GM08714 (cell line): Measurements from ENCODE around the gene MAIP1.
A peak's percentile ranks its signal among the peaks of the same experiment; 100 is the strongest.

Source experiments
- H3K4me3 ChIP-seq: fragments of 200-500 bp; sonication (Bioruptor generic); 2 replicates; pipeline ENCODE4 v1.5.1; 2014; ENCODE audit warnings: mild to moderate bottlenecking, low read length, inconsistent platforms
- ZNF274 ChIP-seq: IDR thresholded peaks from 2 replicates; pipeline ENCODE4 v1.6.1; 2012; ENCODE audit warnings: mild to moderate bottlenecking, low read depth, low read length

MAIP1 gene

DNA sequence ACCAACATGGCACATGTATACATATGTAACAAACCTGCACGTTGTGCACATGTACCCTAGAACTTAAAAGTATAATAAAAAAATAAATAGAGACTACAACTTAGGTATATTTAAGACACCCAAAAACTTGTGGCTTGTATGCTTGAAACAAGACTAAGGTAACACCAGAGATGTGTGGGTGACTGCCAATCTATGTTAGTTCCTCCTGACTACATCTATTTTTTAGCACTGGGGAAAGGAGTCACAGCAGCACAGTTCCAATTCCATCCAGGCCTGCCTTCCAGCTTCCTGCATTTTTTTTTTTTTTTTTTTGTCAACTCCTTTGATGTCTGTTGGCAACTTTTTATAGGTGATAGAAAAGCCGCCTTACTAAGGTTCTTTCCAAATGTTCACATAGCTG, 26.1 kb upstream of the MAIP1 start:
- no peak for TF ChIP-seq ZNF274
- no peak overlapping the region for H3K4me3 ChIP-seq

DNA sequence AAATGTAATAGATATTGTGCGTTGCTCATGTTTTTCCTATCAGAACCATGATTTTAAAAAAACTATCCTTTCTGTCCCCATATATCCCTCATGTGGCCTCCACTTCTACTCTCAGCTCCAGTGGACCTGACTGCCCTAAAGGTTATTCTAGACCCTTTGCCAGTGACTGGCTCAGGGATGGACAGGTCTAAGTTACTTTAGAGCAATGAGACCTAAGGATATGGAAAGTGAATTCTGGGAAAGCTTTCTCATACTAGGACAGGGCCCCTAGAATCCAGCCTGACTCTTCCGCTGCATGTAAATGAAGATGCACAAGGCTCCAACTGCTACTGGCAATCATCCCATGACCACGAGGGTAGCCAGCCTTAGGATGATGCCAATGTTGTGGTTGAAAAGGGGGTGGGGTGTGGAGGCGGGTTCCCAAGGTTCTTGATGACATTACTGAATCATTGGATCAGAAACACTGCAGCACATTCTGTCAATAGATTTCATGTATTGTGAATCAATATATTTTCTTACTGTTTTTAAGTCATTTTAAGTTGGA, 23.0 kb upstream of the MAIP1 start:
- no peak overlapping the region for H3K4me3 ChIP-seq
- no peak for TF ChIP-seq ZNF274

DNA sequence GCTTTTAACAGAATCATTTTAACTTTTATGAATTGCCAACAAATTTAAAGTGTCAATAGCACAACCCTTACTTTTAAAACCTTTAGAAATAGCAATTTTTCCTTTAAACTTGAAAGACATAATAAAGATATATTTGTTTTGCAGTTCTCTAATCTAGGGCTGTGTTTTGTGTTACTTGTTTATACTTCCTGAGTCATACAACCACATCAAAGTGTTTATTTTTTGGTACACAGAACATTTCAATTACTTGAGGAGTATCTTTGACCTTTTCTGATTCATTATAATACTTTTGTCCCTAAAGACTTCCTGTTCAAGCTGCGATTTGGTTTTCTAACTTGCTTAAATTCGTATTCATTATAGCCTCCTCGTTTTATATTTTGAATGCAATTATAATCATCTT, 21.9 kb upstream of the MAIP1 start:
- H3K4me3 ChIP-seq, result no peak overlapping the region
- TF ChIP-seq ZNF274, result no peak

DNA sequence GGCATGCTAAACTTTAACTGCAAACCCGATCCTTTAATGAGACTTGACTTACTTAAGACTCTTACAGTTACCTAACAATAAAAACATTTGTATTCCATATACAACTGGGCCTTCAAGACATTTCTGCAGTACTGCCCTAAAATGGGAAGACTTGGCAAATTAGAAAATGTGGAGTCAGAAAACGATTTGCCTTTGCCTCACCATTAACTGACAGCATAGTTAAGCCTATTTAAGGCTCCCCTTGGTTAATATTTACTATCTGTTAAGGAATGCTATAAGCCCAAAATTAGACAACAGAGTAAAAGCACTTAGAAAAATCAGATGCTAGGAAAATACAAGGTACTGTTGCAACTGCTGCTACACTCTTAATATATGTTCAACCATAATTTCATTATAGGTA, 18.8 kb upstream of the MAIP1 start:
- no peak for TF ChIP-seq ZNF274
- no peak overlapping the region for H3K4me3 ChIP-seq

DNA sequence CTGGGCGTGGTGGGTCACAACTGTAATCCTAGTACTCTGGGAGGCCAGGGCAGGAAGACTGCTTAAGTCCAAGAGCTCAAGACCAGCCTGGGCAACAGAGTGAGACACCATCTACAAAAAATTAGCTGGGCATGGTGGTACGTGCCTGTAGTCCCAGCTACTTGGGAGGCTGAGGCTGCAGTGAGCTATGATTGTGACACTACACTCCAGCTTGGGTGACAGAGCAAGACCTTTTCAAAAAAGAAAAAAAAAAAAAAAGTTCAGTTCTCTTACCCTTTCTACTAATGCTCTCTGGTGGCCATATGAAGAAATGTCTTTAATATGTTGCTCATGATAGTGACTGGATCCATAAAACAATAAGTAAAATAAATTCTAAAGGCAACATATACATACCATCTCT, 15.0 kb upstream of the MAIP1 start:
- no peak overlapping the region for H3K4me3 ChIP-seq
- TF ChIP-seq ZNF274, result no peak

DNA sequence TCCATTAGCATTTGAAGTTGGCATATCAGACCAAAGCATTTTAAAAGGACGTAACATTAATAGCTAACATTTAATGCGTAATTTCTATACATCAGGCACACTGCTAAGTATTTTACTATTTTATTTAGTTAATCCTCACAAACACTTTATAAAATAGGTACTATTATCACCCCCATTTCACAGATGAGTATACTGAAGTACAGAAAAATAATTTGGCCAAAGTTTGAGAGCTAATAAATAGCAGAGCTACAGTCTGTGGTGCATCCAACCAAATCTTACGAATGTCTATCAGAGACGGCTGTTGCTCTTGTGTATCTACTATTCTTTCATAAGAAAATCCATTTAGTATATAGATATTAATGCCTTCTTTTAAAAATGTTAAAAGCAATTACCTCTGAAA, 12.0 kb upstream of the MAIP1 start:
- TF ChIP-seq ZNF274, result no peak
- H3K4me3 ChIP-seq, result no peak overlapping the region

DNA sequence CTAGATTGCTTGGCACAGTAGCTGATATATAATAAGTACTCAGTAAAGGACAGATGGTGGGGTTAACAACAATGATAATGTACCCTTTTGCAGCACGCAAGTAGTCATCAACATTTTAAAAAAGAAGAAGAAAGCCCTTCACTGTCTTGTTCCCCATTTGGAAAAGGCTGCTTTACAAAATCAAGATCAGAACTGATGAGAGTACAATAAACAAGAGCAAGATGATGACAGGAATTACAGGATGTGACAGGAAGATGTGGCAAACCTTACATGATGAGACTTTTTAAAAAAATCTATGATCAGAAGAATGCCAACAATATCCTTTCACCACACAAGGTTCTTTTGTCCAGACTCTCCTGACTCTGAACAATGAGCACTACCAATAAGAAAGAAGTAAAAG, 9.2 kb upstream of the MAIP1 start:
- TF ChIP-seq ZNF274, result no peak
- no peak overlapping the region for H3K4me3 ChIP-seq

DNA sequence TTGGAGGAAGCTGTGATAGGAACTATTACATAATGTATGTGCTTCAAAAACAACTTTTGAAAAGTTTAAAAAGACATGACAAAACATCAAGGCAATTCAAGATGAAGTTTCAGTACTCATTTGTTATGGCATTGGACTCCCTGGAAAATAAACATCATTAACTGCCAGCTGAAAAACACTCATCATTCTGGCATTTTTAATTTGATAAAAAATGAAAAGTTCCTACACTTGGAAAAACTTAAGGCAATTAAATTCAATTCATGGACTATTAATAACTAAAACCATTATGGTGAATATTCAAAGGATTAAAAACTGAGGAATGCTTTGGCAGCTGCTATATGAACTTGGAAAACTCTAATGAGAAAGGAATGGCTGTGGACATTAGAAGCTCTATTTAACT, 8.5 kb upstream of the MAIP1 start:
- H3K4me3 ChIP-seq, result no peak overlapping the region
- no peak for TF ChIP-seq ZNF274

DNA sequence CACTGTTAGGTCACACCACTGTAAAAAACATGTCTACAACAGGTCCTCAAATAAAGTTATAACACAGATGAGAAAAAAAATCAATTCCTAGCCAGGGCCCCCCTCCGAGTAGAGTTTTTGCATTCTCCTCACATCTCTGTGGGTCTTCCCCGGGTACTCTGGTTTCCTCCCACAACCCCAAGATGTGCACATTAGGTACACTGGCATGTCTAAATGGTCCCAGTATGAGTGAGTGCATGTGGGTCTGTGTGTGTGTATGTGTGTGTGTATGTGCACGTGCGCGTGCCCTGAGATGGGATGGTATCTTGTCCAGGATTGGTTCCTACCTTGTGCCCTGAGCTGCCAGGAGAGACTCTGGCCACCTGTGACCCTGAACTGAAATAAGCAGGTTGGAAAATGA, 5.0 kb upstream of the MAIP1 start:
- no peak for TF ChIP-seq ZNF274
- no peak overlapping the region for H3K4me3 ChIP-seq

DNA sequence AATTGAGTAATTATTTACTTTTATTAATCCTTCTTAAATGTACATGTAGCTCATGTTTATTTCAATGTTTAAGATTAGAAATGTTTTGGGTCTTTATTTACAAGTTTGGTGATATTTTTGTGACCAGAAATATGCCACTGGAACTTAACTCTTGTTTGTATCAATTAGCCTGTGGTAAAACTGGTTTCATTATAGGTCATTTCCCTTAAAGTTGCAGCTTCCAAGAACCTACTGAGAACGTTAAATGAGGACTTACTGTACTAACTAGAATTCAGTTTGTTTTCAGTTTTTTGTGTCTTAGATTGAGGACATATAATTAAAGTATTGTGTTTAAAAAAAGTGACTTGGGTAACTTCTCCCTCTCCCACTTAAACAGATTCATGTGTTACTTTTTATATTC, 4.4 kb upstream of the MAIP1 start:
- TF ChIP-seq ZNF274, result no peak
- no peak overlapping the region for H3K4me3 ChIP-seq

DNA sequence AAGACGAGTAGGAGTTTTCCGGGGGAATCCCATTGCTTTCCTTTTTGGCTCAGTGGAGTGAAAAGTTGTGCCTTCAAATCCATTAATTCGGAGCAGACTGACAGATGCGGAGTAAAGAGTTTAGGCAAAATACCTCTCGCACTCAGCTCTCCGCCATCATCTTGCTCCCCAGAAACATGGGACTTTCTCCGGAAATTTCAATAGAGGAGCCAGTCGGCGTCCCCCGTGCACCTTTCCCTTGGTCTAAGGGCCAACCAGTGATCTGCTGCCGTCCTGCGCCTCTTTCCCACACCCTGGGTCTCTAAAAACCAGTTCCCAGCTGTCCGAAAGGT, 409 bp upstream of the MAIP1 start:
- TF ChIP-seq ZNF274, result no peak
- peak overlapping the region; percentile 93 for H3K4me3 ChIP-seq

DNA sequence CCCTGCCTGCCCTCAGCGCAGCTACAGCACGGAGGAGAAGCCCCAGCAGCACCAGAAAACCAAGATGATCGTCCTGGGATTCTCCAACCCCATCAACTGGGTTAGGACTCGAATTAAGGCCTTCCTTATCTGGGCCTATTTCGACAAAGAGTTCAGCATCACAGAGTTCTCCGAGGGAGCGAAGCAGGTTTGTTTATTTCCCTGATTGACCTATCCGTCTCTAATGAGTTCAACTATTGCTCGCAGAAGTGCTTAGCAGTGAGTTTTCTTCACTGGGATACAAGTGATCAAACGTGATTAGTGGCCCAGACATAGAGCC, 639 bp downstream of the MAIP1 start:
- H3K4me3 ChIP-seq, result peak overlapping the region; percentile 93
- no peak for TF ChIP-seq ZNF274

DNA sequence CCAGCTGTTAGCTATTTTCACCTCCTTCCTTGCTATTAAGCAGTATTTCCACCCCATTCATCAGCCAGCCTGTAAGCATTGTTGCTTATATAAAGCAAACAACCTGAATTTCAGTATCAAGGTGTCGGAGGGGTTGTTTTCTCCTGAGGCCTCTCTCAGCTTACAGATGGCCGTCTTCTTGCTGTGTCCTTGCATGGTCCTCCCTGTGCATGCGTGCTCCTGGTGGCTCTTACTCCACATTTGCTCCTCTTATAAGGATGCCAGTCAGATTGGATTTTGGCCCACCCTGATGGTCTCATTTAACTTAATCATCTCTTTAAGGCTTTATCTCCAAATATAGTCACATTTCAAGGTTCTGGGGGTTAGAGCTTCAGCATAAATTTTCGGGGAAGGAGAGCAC, 2.6 kb downstream of the MAIP1 start:
- no peak overlapping the region for H3K4me3 ChIP-seq
- no peak for TF ChIP-seq ZNF274

DNA sequence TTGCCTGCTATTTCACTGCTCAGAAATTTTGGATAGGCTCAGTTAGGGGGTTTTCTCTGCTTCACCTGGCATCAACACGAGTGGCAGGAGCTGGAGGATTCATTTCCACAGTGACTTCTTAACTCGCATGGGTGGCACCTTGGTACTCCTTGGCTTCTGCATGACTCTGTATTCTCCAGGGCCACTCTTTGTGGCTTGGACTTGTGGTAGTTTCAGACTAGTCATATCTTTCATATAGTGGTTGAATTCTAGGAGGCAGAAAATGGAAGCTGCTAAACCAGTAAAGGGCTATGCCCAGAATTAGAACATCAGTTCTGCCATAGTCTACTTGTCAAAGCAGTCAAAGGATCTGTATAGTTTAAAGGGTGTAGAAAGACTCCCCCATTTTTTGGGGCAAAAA, 6.8 kb downstream of the MAIP1 start:
- H3K4me3 ChIP-seq, result no peak overlapping the region
- no peak for TF ChIP-seq ZNF274

DNA sequence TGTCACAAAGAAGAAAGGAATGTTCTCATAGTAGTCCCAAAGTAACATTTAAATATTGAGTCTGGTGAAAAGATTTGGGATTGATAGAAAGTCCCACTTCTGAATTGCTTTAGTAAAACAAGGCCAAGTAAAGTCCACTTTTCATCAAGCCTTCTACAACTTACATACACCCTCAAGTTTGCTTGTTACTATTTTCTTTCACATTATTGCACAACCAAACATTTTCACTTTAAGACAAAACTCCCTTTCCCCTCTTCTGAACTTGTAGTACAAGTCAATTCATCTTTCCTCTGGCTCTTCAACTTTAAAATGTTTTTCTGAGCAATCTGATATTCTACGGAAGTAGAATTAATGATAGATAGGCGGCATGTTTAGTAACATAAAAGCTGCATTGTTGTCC, 11.0 kb downstream of the MAIP1 start:
- H3K4me3 ChIP-seq, result no peak overlapping the region
- TF ChIP-seq ZNF274, result no peak

DNA sequence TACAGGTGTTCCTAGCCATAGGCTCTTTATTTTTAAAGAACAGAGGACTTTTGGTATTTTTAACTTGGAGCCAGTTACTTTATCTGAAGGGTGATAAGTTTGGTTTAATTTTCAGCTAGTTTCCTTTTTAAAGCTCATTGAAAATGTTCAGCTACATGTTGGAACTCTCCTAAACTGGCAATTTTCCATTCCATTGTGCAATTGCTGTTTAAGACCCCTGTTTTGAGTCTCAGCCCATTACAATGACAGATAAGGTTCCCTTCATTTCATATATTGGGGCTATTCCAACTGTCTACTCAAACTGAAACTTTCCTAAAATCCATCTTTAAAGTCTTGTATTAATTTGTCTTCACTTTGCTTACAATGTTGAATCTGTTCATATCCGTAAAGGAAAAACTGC, 11.6 kb downstream of the MAIP1 start:
- no peak for TF ChIP-seq ZNF274
- no peak overlapping the region for H3K4me3 ChIP-seq

DNA sequence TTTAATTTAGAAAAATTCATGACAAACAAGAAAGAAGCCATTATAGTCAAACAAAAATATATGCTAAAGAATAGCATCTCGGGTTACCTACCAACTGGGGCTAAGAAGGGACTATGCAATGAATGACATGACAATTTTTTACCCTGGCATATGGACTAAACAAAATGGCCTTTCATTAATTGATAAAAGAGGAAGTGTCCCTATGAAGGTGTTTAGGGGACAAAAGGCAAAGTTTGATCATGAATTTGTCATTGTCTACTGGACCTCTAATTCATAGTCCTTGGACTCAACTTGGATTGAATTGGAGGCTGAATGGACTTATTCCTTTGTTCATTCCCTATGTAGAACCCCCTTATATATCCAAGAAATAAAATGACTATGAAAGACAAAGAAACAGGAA, 12.7 kb downstream of the MAIP1 start:
- no peak overlapping the region for H3K4me3 ChIP-seq
- no peak for TF ChIP-seq ZNF274
